Measurements from ENCODE around the gene ADCY3.

The ADCY3 gene

DNA sequence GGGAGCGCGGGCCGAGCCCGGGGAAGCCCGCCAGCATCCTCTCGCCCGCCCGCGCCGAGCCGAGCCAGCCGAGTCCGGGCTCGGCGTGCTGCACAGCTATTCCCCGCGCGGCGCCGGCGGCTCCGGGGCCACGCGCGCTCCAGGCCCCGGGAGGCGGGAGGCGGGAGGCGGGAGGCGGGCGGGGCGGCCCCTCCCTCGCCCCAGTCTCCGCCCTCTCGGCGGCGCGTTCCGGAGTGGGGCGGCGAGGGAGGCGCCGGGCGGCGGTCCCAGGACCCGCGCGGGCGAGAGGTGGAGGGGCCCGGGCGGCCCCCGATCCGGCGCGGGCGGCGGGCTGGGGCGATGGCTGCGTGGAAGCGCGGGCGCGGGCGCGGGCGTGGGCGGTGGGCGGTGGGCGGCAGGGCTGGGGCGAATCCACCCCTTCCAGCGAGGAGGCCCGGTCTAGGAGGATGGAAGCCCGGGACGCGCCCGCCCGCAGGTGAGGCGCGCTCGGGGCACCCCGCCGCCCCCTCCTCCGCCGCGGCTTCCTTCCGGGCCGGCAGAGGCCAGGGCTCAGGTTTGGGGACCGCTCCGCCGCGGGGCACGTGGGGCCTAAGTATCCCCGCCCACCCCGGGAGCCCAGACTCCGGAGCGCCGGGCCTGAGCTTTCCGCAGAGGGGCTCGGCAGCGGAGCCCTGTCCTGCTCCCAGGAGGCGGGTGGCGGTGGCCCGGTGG, at the start of gene ADCY3:
TSS of gene ADCY3 (minus strand) at position 140 of the 711 bp plus-strand sequence. CDS start 1,250 bp downstream, outside the sequence.
- no peak for DNase-seq

DNA sequence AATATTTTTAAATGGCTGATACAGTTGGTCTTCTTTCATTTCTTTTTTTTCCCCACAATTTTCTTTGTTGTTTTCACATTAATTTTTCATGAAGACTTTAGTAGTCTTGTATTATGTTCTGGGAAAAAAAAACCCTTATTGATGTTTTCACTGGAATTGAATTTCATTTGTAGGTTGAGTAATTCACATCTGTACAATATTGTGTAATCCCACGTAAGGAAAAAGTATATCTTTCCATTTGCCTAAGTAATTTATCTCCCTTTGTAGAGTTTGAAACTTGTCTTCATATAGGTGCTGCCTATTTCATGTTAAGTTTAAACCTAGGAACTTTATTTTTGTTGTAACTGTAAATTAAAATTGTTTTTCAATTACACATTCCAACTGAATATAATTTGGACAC, 49.7 kb upstream of the ADCY3 start:
- DNase-seq, result no peak

DNA sequence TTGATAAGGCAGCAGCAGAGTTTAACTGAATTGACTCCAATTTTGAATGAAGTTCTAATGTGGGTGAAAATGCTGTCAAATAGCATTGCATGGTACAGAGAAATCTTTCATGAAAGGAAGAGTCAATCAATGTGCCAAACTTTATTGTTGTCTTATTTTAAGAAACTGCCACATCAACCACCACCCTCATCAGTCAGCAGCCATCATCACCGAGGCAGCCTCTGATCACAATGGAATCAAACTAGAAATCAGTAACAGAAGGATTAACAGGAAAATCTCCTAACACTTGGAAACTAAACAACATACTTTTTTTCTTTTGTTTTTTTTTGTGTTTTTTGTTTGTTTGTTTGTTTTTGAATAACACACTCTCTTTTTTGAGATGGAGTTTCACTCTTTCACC, 41.9 kb upstream of the ADCY3 start:
- no peak for DNase-seq

DNA sequence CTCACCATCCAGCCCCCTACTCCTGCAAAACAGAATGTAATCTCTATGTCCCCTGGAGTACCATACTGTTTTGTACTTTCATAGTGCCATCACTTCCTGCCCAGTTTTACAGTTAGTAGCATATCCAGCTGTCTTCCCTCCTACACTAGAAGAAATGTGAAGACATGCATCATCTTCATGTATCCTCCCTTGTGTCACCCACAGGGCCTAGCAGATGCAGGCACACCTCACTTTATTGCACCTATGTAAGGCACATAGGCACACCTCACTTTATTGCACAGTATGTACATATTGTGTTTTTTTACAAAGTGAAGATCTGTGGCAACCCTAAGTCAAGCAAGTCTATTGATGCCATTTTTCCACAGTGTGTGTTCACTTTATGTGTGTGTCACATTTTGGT, 39.7 kb upstream of the ADCY3 start:
- no peak for DNase-seq

DNA sequence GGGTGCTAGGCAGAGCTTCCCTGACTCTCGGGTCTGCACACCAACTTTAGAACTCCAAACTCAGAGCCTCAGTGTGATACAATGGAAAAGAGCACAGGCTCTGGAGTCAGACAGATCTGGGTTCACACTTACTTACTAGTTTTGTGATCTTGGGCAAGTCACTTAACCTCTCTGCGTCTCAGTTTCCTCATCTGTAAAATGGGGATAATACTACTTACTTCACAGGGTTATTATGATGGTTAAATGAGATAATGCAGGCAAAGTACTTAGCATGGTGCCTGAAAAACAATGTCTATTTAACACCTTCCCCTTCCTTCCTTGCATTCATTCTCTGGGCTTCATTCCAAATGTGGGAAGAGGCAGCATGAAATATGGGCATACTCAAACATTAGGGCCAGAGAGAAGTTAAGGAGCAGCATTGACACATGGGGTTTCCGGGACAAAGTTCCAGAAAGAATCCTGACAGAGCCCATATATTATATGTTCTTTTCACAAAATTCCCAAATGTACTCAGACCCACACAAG, 38.4 kb upstream of the ADCY3 start:
- DNase-seq, result no peak

DNA sequence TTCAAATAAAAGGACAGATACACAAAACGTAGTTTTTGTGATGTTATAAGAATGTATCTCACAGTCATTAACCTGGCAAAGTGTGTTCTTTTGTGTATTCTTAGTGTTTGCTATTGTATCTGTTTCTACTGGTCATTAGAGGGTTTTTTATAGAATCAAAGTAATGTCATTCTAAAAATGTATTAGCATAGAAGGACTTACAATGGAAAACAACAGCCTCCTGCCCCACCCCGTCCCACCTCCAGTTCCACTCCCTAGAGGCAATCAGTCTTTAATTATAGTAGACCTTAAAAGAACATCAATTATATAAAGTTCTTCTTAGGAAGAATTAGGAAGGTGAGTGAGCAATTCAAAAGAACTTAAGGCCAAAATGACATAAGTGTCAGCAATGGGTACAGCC, 37.9 kb upstream of the ADCY3 start:
- no peak for DNase-seq

DNA sequence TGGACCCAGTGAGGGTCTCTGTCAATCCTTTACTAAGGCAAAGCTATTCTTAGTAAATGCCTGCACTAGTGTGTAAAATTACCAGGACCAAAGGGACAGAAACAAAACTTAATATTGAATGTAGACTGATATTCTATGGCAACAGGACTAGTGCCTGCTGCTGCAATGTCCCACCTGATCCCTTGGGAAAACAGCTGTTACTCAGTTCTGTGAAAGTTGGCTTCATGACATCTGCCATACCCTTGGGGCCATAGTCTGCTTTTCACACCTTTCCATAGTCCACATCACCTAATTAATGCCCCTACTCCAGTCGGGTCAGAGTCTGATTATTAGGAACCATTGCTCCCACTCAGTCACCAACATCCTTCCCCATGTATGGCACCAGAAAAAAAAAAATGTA, 37.2 kb upstream of the ADCY3 start:
- no peak for DNase-seq

DNA sequence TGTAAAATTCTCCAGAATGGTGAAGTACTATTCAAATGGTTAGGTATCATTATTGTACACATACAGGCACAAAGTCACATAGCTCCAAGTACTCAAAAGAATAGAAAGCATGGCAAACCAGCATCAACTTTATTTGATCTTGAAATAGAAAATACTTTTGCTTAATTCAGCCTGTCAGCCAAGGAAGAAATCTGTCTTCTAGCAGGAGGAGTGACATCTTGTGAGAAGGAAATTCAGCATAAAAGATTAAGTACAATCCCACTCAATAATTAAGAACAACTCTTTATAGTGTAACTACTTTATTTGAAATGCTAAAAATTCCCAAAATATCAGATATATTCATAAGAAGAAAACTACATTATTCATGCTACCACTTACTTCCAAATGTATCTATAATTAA, 35.9 kb upstream of the ADCY3 start:
- no peak for DNase-seq

DNA sequence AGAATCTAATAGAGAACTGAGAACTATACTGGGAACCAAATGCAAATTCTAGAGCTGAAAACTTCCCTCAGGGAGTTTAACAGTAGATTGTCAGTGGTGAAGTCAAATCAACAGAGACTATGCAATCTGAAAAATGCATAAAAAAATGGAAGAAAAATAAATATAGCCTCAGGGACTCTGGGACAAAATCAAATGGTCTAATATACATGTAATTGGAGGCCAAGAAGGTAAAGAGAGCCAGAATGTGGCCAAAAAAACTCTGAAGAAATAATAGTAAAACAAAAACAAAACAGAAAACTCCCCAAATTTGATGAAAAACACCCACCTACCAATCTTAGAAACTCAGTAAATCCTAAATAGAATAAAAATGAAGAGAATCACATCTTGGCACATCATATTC, 35.2 kb upstream of the ADCY3 start:
- no peak for DNase-seq

DNA sequence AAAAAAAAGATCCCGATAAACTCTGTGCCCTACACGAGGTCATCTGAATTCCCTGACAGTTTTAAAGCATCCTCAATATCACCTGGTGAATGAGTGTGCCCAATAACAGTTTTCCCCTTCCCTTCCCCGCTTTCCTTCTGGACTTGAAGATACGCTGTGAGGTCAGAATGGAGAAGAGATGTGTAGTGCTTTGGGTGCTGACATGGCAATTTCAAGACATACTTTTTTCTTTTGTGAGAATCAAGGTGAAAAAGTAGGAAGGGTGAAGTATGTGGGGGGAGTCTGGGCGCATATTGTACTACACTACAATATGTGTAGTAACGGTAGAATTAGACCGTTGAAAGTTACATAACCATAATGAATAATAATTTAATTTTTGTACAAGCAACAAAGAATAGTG, 30.1 kb upstream of the ADCY3 start:
- DNase-seq, result no peak

DNA sequence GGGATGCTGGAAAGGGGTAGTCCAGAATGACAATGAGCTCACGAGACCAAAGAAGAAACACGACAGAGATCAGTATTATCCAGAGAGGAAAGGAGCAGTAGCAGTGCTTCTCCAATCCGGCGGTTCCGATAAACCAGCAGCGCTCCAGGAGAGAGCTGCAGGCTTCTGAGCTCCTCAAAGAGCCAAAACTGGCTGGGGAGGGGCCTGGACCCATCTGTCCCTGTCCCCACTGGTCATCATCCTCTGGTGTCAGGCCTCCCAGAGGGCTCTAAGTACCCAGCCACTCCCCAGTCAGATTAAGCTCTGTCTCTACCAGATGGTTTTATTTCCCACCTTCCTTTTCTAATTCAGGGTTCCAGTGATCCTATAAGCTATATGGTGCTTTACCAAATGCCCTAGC, 28.5 kb upstream of the ADCY3 start:
- DNase-seq, result no peak

DNA sequence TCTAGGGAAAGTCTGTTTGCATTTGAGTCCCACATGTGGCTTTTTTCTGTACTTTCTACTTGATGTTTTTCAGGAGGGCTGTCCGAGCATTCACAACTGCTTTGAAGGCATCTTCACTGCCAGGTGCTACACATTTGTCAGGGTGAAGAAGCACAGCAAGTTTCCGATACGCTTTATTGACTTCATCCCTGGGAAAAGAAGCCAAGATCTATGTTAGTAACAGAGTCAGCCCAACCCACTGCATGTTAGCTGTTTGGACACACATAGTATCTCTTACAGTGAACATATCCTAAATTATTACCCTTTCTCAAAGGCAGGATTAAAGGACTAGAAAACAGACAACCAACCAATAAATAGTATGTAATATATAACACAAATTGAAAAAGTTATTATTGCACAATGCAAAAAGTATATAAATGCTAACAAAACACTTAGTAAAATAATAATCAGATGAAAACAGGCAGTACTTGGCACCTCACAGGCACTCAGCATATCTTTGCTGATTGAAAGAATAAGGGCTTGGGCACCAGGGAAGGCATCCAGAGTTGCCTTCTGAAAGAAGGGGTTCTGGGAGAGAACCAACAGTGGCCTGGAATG, 27.6 kb upstream of the ADCY3 start:
- DNase-seq, result no peak

DNA sequence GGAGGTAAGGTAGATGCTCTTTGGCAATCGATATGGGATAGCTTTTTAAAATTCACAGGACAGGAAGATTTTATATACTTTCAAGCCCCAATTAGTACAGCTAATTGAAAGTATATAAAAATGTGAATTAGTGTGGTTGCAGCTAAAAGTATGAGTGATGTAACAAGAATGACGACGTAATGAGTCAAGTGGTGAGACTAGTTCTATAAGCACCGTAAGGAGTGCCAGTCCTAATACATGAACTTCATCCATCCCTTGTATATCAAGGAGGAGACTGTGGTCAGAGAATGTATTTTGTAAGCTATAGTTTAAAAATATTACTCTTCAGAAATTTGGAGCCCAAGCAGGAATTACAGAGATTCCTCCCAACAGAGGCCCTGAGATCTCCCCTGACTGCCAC, 25.9 kb upstream of the ADCY3 start:
- no peak for DNase-seq

DNA sequence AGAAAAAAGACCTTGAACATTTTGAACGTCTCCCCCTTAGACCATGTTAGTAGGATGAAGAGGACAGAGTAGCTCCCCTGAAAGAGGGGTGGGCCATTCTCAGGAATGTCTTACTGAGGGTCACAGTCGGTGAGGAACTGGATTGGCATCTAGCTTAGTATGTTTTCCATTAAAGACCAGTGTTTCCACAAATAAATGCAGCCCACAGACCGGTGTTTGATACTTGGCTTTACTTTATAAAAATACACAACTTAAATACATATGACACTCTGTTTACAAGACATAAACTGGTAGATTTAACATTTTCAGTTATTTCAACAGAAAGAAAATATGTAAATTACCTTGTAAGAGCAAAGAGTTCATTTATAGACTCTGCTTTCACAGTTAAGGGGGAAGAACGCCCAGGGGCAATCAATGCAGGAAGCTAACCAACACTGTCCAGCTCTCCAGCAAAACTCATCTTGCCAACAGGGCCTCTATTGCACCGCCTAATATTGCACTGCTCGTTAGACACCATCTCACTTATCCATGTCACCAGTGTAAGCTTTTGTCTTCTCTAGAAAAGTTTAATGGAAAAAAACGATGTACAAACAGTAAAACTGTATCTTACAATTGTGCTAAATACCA, 23.5 kb upstream of the ADCY3 start:
- no peak for DNase-seq

DNA sequence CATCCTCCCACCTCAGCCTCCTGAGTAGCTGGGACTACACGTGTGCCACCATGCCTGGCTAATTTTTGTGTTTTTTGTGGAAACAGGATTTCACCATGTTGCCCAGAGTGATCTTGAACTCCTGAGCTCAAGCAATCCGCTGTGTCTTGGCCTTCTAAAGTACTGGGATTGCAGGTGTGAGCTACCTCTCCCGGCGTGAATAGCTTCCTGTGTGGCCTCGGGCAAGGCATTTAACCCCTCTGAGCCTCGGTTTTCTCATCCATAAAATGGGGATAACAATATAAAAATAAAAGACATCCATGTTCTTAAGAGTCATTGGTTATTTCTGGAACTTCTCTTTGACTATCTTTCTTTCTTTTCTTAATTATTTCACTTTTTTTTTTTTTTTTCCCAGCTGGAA, 19.3 kb upstream of the ADCY3 start:
- DNase-seq, result no peak

DNA sequence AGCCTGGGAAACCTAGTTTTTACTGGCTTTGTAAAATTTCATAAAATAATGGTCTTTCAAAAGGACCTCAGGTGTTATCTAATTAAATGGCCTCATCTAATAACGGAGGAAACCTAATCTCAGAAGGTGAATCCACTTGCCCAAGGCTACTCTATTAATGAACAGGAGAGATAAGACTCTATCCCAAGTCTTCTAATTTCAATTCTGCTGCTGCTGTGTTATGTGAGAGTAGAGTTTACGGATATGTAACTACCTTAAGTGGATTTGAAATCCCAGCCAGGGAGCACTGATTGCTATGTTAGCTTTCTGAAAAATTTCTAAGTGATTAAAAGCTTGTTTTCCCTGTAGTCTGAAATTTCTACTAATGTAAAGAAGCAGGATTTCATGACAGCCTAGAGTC, 17.2 kb upstream of the ADCY3 start:
- DNase-seq, result no peak

DNA sequence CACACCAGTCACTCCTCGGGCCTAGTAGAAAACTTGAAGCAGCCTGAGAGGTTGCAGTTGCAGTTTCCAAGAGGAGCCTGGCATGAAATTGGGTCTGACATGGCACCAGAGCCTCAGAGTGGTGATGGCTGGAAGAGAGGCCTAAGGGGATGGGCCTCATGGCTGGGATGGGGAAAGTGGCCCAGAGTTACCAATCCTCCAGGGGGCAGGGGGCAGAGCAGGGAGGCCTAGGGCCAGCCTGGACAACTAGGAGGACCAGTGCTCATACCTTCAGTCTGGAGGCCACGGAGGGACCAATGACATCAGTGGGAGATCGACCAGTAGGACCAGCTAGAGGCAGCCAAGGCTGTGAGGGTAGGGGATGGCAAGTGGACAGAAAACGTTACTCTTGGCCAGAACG, 15.1 kb upstream of the ADCY3 start:
- no peak for DNase-seq

DNA sequence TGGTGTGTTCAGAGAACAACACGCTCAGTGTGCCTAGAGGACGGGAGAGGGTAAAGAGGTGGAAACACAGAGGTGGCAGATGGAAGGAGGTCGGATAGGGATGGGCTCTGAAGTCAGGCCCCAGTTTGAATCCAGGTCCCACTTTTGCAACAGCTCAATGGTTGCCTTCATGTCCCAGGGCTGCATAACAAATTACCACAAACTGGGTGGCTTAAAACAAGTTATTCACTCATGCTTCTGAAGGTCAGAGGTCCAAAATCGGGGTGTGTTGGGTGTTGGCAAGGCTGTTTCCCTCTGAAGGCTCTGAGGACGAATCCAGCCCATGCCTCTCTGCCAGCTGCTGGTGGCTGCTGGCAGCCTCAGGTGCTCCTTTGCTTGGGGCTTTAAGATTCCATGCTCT, 12.7 kb upstream of the ADCY3 start:
- no peak for DNase-seq

DNA sequence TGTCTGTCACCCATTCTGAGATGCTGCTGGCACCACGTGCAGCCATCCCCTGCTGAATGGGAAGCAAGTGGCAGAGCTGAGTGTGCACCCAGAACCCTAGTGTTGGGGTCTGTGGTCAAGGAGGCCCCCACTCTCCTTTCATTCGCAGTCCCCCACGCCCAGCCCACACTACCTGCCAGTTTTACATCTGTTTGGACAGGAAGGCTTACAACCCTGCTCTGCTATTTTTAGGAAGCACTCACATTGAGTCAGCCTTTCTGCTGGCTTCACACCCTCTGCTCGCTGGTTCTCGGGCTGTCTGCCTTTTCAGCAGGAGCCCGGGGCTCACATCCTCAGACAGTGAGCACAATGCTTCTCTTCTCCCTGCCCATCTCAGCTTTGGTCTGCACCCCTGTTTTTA, 10.7 kb upstream of the ADCY3 start:
- no peak for DNase-seq

DNA sequence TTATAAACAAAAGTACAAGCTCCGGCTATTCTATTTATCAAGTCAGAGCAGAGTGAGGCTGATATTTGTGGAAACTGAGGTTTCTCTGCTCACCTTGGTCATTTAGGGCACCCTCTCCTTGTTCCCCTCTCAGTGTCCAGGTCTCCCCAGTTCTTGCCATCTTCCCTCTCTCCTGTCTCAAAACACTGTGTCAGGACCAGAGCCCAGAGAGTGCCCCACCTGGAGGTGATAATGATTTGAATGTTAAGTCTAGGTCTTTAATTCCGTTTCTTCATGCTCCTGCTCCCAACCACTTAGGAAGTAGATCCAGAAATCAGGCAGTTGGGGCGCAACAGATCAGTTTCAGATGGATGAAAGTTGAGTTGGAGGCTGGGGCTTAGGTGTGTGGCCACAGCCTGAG, 9.2 kb upstream of the ADCY3 start:
- no peak for DNase-seq

DNA sequence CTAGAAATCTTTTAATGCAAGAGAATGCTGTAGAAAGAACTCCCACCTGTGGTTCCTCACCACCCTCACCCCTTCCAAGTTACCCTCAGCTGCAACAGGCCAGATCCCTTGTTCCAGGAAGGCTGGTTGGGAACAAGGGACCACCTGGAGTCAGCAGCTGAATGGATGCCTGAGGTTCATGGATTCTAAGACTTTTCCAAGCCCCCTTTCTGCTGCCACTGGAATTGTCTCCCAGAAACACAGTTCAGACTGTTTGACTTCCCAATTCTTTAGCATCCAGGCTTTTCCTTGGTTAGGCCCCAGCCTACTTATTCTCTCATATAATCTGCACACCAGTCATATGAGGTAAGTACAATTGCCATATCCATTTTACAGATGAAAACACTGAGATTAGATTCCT, 8.0 kb upstream of the ADCY3 start:
- no peak for DNase-seq

DNA sequence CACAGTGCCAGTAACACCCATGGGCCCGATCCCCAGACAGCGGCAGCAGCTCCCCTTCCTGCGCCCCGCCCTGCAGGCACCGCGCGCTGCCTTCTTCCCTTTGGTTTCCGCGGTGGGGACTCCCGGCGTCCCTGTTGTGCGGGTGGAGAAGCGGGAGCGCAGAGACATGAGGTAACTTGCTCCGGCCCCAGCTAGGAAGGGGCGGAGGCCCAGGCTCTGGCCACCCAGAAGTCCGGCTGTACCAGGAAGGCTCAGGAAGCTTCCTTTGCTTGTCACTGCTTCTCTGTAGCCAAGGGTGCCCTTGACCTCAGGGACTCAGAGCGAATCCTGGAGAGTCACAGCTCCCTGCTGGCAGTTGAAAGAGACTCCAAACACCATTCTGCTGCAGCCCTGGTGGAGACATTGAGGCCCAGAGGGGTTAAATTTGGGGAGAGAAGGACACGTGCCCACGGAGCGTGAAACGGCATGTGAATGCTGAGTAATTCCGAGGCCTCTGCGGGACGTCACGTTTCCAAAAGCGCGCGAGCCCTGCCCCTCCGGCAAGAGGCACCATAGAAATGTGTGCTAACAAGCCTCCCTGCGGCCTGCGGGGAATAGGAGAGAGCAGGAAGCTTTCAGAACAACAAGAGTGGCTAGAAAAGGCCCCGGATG, 6.7 kb upstream of the ADCY3 start:
- DNase-seq, result no peak

DNA sequence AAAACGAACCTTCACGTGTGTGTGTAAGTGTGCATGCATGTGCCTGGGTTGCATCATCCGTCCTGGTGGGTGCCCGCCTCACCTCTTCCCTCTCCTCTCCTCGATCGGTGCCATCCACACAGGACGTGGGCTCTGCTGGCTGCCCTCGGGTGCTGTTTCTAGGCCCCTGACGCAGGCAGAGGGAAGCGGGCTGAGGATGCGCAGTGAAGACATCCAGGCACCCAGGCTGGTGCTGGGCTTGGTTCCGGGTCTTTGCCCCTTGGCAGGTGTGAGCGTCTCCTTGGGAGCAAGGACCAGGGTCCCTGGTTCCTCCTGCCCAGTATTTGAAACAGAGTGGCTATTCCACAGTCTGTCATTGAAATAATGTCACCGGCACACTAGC, 6.2 kb upstream of the ADCY3 start:
- DNase-seq, result no peak

DNA sequence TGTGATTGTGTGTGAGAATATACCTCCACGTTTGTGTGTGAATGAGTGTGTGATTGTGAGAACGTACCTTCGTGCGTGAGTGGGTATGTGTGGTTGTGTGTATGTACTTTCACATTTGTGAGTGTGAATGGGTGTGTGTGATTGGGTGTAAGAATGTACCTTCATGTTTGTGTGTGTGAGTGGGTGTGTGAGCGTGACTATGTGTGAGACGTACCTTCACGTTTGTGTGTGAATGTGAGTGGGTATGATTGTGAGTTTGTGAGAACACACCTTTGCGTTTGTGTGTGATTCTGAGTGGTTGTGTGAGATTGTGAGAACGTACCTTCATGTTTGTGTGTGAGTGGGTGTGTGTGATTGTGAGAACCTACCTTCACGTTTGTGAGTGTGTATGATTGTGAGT, 5.8 kb upstream of the ADCY3 start:
- no peak for DNase-seq
